Colonic mucosa (tissue), 4 donors: ENCODE data around the gene TMEM135. TPM values are rescaled to one million over a fixed set of nuclear protein-coding genes. Genes with fewer than 3 reads are reported as not detected.

Experiments
- DNase-seq: peaks from one replicate; pipeline ENCODE4 v3.0.0-alpha.2; 2020
- H3K27ac ChIP-seq: fragments of 200-600 bp; one replicate; pipeline ENCODE4 v1.8.0; 2021
- H3K27me3 ChIP-seq: fragments of 200-600 bp; one replicate; pipeline ENCODE4 v1.8.0; 2021
- H3K36me3 ChIP-seq: fragments of 200-600 bp; one replicate; pipeline ENCODE4 v1.8.0; 2021
- H3K4me1 ChIP-seq: fragments of 200-600 bp; one replicate; pipeline ENCODE4 v1.8.0; 2021; ENCODE audit warnings: mild to moderate bottlenecking
- H3K4me3 ChIP-seq: fragments of 200-600 bp; one replicate; pipeline ENCODE4 v1.8.0; 2021
- H3K9ac ChIP-seq, 2 donors: one replicate each; pipeline ENCODE4 v1.7.0; 2013; ENCODE audit warnings: control low read depth in 2 of 2, low read depth in 2 of 2, low read length in 2 of 2
- H3K9me3 ChIP-seq: fragments of 200-600 bp; one replicate; pipeline ENCODE4 v1.8.0; 2021
- intact Hi-C: fragments of 100-400 bp; cut with DNase I; formaldehyde crosslinking; loops from one replicate; pipeline ENCODE4 v1.14.1; 2022
- total RNA-seq, 2 donors: library from RNA; stranded (reverse); fragmentation: NEBNext Ultra II Directional in 1 of 2; extraction: Animal tissue kit (Norgen Biotek cat#: 25700) in 1 of 2; gene quantifications; one replicate each; pipeline ENCODE4 v1.2.1, GENCODE V29; 2021
- TF ChIP-seq, protein P1 (sequence below): fragments of 200-600 bp; IDR thresholded peaks from one replicate; pipeline ENCODE4 v1.8.0; 2022; ENCODE audit warnings: antibody characterized with exemption, mild to moderate bottlenecking
- donor health status: healthy.
- donor health status: DM: no; HTN: no; CAD: no.
- donor health status: DM: no; HTN: no; CAD: no.

The TMEM135 gene
- total RNA-seq, 2 donors from 2014 or later, result 28.8 to 41.4 TPM

DNA sequence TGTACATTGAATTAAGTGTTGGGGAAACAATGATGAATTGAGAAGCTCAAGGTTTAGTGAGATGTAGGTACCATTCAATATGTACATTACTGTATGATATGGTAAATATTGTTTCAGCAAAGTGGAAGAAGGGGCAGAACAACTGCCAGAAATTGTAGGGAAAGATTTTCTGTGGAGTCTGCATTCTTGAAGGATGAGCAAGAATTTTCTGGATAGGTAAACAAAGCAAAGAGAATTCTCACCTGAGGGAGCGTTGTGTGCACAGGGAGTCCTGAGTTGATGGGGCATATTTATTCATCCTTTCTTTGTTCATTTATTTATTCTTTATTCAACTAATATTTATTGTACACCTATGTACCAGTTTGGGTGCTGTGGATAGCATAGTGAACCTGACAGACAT, 83.2 kb downstream of the TMEM135 start:
- Histone ChIP-seq H3K27ac (no peak overlapping the region), H3K36me3 (no peaks in the 10 kb centered on the region), H3K4me1 (no peaks in the 10 kb centered on the region), H3K9me3 (no peaks in the 10 kb centered on the region), H3K4me3 (no peak overlapping the region), H3K27me3 (no peaks in the 10 kb centered on the region), H3K9ac (no peak overlapping the region)
- TF ChIP-seq, protein P1, sequence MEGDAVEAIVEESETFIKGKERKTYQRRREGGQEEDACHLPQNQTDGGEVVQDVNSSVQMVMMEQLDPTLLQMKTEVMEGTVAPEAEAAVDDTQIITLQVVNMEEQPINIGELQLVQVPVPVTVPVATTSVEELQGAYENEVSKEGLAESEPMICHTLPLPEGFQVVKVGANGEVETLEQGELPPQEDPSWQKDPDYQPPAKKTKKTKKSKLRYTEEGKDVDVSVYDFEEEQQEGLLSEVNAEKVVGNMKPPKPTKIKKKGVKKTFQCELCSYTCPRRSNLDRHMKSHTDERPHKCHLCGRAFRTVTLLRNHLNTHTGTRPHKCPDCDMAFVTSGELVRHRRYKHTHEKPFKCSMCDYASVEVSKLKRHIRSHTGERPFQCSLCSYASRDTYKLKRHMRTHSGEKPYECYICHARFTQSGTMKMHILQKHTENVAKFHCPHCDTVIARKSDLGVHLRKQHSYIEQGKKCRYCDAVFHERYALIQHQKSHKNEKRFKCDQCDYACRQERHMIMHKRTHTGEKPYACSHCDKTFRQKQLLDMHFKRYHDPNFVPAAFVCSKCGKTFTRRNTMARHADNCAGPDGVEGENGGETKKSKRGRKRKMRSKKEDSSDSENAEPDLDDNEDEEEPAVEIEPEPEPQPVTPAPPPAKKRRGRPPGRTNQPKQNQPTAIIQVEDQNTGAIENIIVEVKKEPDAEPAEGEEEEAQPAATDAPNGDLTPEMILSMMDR, result no peak
- intact Hi-C loops, result no loop called here
- no peak for DNase-seq

DNA sequence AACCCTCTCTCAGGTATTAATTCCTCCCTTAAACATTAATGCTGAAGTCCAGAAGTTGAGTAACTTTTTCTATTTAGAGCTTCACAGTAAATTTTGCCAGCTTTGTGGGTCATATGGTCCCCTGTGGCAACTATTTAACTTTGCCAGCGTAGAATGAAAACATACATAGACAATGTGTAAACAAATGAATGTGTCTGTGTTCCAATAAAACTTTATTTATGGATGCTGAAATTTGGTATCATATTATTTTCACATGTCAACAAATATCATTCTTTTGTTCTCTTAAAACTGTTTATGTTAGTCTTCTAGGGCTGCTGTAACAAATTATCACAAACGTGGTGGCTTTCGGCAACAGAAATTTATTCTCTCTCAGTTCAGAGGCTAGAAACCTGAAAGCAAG, 85.1 kb downstream of the TMEM135 start:
- DNase-seq, result no peak
- Histone ChIP-seq H3K9me3 (no peaks in the 10 kb centered on the region), H3K9ac (no peak overlapping the region), H3K4me1 (no peaks in the 10 kb centered on the region), H3K36me3 (no peaks in the 10 kb centered on the region), H3K27me3 (no peaks in the 10 kb centered on the region), H3K4me3 (no peak overlapping the region), H3K27ac (no peak overlapping the region)
- TF ChIP-seq, protein P1, result no peak
- intact Hi-C loops, result no loop called here

DNA sequence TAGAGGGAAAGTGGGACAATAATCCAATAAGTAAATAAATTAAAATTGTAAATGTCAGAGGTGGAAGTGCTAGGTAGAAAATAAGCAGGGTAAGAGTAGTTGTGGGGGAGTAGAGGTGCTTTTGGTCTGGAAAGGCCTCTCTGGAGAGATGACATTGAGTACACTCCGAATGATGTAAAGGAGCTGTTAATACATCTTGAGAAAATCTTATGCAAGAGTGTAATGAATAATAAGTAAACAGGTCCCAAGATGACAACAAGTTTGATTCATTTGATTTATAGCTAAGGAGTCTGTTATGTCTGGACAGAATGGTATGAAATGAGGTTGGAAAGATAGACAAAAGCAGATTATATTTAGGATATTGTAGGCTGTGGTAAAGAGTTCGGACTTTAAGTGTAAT, 87.5 kb downstream of the TMEM135 start:
- Histone ChIP-seq H3K4me3 (no peak overlapping the region), H3K27me3 (no peaks in the 10 kb centered on the region), H3K9ac (no peak overlapping the region), H3K4me1 (no peaks in the 10 kb centered on the region), H3K9me3 (no peaks in the 10 kb centered on the region), H3K36me3 (no peaks in the 10 kb centered on the region), H3K27ac (no peak overlapping the region)
- intact Hi-C loops, result no loop called here
- DNase-seq, result no peak
- TF ChIP-seq, protein P1, result no peak

DNA sequence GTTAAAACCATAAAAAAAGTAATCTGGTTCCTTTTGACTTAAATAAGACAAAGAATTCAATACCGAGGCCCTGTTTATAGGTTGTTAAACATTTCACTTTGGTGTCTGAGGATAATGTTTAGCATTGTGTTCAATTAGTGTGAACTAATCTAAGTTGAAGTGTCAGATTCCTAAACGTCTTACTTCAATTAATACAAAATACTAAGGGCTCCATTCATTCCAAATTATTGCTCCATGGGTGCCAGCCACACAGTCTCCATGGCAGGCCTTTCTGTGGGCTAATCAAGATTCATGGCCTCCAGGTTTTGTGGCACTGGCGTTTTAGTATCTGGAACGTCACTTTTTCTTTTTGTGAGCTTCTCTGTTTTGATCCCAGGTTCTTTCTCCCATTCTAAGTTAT, 89.4 kb downstream of the TMEM135 start:
- Histone ChIP-seq H3K9ac (no peak overlapping the region), H3K4me1 (no peaks in the 10 kb centered on the region), H3K36me3 (no peaks in the 10 kb centered on the region), H3K9me3 (no peaks in the 10 kb centered on the region), H3K4me3 (no peak overlapping the region), H3K27ac (no peak overlapping the region), H3K27me3 (no peaks in the 10 kb centered on the region)
- no peak for DNase-seq
- intact Hi-C loops, result no loop called here
- TF ChIP-seq, protein P1, result no peak

DNA sequence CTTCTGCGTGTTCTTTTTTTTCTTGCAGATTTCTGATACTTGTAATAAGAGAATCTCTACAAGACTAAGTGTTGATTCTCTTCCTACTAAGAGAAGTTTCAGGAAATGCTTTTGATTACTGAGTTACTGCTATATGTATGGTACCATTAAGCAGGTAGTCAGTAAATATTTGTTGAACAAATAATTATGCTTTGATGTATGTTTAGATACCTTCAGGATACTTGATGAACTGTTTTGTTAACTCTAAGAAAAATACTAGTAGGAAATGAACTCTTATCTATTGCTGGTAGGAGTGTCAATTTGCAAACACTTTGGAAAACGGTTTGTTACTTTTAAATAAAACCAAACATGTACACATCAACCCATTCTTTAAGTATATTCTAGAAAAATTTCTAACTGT, 90.6 kb downstream of the TMEM135 start:
- no peak for DNase-seq
- Histone ChIP-seq H3K4me3 (no peak overlapping the region), H3K36me3 (no peaks in the 10 kb centered on the region), H3K4me1 (no peaks in the 10 kb centered on the region), H3K27ac (no peak overlapping the region), H3K27me3 (no peaks in the 10 kb centered on the region), H3K9me3 (no peaks in the 10 kb centered on the region), H3K9ac (no peak overlapping the region)
- TF ChIP-seq, protein P1, result no peak
- intact Hi-C loops, result no loop called here
